A549 (cell line): ENCODE results near the gene RNF114. TPM values are rescaled to one million over a fixed set of nuclear protein-coding genes. Genes with fewer than 3 reads are reported as not detected.

Experiments used
- ATAC-seq, 2 experiments: fragments of 200-7000 bp in 1 of 2; fragments of >200 bp in 1 of 2; cut with Nextera tagmentation in 1 of 2; cut with Tn5 transposase in 1 of 2; 3 replicates each; pipeline versions ENCODE4 v1.8.0 to v1.9.1; 2018 to 2020; ENCODE audit warnings: mild to moderate bottlenecking in 1 of 2, moderate library complexity in 1 of 2
- CTCF ChIA-PET: fragments of 300-600 bp; sonication (Branson Sonifier 250); formaldehyde crosslinking; extraction: SDS; loops from one replicate; lab custom pipeline; 2021; ENCODE audit warnings: antibody characterized with exemption, inconsistent platforms; lab: Yijun Ruan, JAX
- POLR2A ChIA-PET: fragments of 350-600 bp; formaldehyde crosslinking; extraction: SDS; loops from one replicate; lab custom pipeline; 2021; ENCODE audit warnings: antibody characterized with exemption, inconsistent platforms; lab: Yijun Ruan, JAX
- DNase-seq, 2 experiments: peaks; one replicate each; pipeline versions ENCODE4 v3.0.0 to v3.0.0-alpha.2; 2011 to 2016; ENCODE audit warnings: low read depth in 1 of 2, low spot score in 1 of 2
- FAIRE-seq: peaks from 2 replicates; lab custom pipeline; 2011; peaks lifted over from hg19 to GRCh38; lab: Jason Lieb, UNC
- H3K27ac ChIP-seq, 2 experiments: fragments of >200 bp; sonication (Bioruptor Twin); formaldehyde crosslinking; 3 replicates each; pipeline ENCODE4 v1.5.1; 2016 to 2017
- H3K4me1 ChIP-seq: fragments of >200 bp; sonication (Bioruptor Twin); formaldehyde crosslinking; 3 replicates; pipeline ENCODE4 v1.6.1; 2016
- H3K4me2 ChIP-seq: fragments of >200 bp; sonication (Bioruptor Twin); formaldehyde crosslinking; 3 replicates; pipeline ENCODE4 v1.6.1; 2016
- H3K4me3 ChIP-seq: fragments of >200 bp; sonication (Bioruptor Twin); formaldehyde crosslinking; 3 replicates; pipeline ENCODE4 v1.5.1; 2016
- H3K9me3 ChIP-seq: fragments of >200 bp; sonication (Bioruptor Twin); formaldehyde crosslinking; 3 replicates; pipeline ENCODE4 v1.6.1; 2016
- CBX2 ChIP-seq: fragments of 200-600 bp; sonication (generic); IDR thresholded peaks from 2 replicates; pipeline ENCODE4 v1.6.1; 2016; ENCODE audit warnings: low read depth, mild to moderate bottlenecking, borderline replicate concordance
- CBX8 ChIP-seq: fragments of 200-600 bp; sonication (generic); IDR thresholded peaks from 2 replicates; pipeline ENCODE4 v1.6.1; 2016
- CHD2 ChIP-seq: fragments of 150-350 bp; IDR thresholded peaks from 2 replicates; pipeline ENCODE4 v1.6.1; 2014; ENCODE audit warnings: low read length; ENCODE audit not compliant: partially characterized antibody
- CTCF ChIP-seq: fragments of >200 bp; sonication (Bioruptor Twin); formaldehyde crosslinking; IDR thresholded peaks from 3 replicates; pipeline ENCODE4 v1.5.1; 2016
- E2F6 ChIP-seq: IDR thresholded peaks from 2 replicates; pipeline ENCODE4 v1.6.1; 2012; ENCODE audit warnings: low read depth, borderline replicate concordance
- EHF ChIP-seq: fragments of 250-450 bp; sonication (Bioruptor Pico); IDR thresholded peaks from 2 replicates; pipeline ENCODE4 v1.5.0; 2020; ENCODE audit warnings: mild to moderate bottlenecking
- EP300 ChIP-seq, 2 experiments: fragments of >200 bp; sonication (Bioruptor Twin); formaldehyde crosslinking; IDR thresholded peaks; 2 replicates in 1 of 2; 3 replicates in 1 of 2; pipeline ENCODE4 v1.6.1; 2016 to 2017
- FOSL2 ChIP-seq, 2 experiments: fragments of 450-650 bp in 1 of 2; fragments of >200 bp in 1 of 2; sonication (Bioruptor Twin) in 1 of 2; formaldehyde crosslinking; IDR thresholded peaks; 2 replicates each; pipeline versions ENCODE4 v1.5.0 to v1.6.1; 2016 to 2020; ENCODE audit warnings: mild to moderate bottlenecking in 1 of 2, moderate library complexity in 1 of 2
- FOXS1 ChIP-seq: fragments of 250-450 bp; sonication (Bioruptor Pico); IDR thresholded peaks from 2 replicates; pipeline ENCODE4 v1.5.0; 2020; ENCODE audit warnings: mild to moderate bottlenecking, moderate library complexity
- HES2 ChIP-seq: fragments of >200 bp; sonication (Bioruptor Twin); formaldehyde crosslinking; IDR thresholded peaks from 2 replicates; pipeline ENCODE4 v1.6.1; 2016
- HOXB5 ChIP-seq: fragments of 250-450 bp; sonication (Bioruptor Pico); IDR thresholded peaks from 2 replicates; pipeline ENCODE4 v1.5.0; 2020; ENCODE audit warnings: mild to moderate bottlenecking, moderate library complexity
- JUN ChIP-seq, 2 experiments: fragments of >200 bp; sonication (Bioruptor Twin); formaldehyde crosslinking; IDR thresholded peaks; 2 replicates in 1 of 2; 3 replicates in 1 of 2; pipeline ENCODE4 v1.6.1; 2016 to 2017
- JUNB ChIP-seq: fragments of >200 bp; sonication (Bioruptor Twin); formaldehyde crosslinking; IDR thresholded peaks from 2 replicates; pipeline ENCODE4 v1.6.1; 2016
- KDM5A ChIP-seq: fragments of 200-600 bp; sonication (generic); IDR thresholded peaks from 2 replicates; pipeline ENCODE4 v1.6.1; 2016; ENCODE audit warnings: antibody characterized with exemption, mild to moderate bottlenecking
- MAFK ChIP-seq: fragments of 450-650 bp; IDR thresholded peaks from 2 replicates; pipeline ENCODE4 v1.6.1; 2014; ENCODE audit not compliant: partially characterized antibody
- MAX ChIP-seq: IDR thresholded peaks from 2 replicates; pipeline ENCODE4 v1.6.1; 2012
- MAZ ChIP-seq: fragments of 150-350 bp; IDR thresholded peaks from 2 replicates; pipeline ENCODE4 v1.6.1; 2014; ENCODE audit warnings: antibody characterized with exemption, low read depth, low read length, borderline replicate concordance
- MYC ChIP-seq: IDR thresholded peaks from 2 replicates; pipeline ENCODE4 v1.6.1; 2012; ENCODE audit warnings: mild to moderate bottlenecking, inconsistent platforms, low read length, improper control_type of control experiment, borderline replicate concordance
- NFE2L2 ChIP-seq: fragments of 150-350 bp; conservative IDR thresholded peaks from 2 replicates; pipeline ENCODE4 v1.6.1; 2014; ENCODE audit warnings: low read length
- RCOR1 ChIP-seq: fragments of 150-350 bp; IDR thresholded peaks from 2 replicates; pipeline ENCODE4 v1.6.1; 2014; ENCODE audit warnings: antibody characterized with exemption, low read length, low read depth
- REST ChIP-seq: fragments of 200-600 bp; sonication (generic); IDR thresholded peaks from 2 replicates; pipeline ENCODE4 v1.6.1; 2016; ENCODE audit warnings: antibody characterized with exemption, mild to moderate bottlenecking, moderate library complexity
- RNF2 ChIP-seq: fragments of 200-600 bp; sonication (generic); IDR thresholded peaks from 2 replicates; pipeline ENCODE4 v1.6.1; 2016; ENCODE audit warnings: low read depth, mild to moderate bottlenecking, antibody characterized with exemption, moderate library complexity, borderline replicate concordance
- ZFP36 ChIP-seq: fragments of 450-650 bp; IDR thresholded peaks from 2 replicates; pipeline ENCODE4 v1.6.1; 2014; ENCODE audit warnings: borderline replicate concordance; ENCODE audit not compliant: partially characterized antibody
- ZNF302 ChIP-seq: fragments of 250-450 bp; sonication (Bioruptor Pico); IDR thresholded peaks from 2 replicates; pipeline ENCODE4 v1.9.0; 2021; ENCODE audit warnings: inconsistent platforms, mild to moderate bottlenecking, moderate library complexity
- WGBS: methylation state at CpG from one replicate; pipeline ENCODE4 v1.1.6; 2017; ENCODE audit errors: missing lambda C conversion rate; 5-methylcytosine and 5-hydroxymethylcytosine counted together
- polyA plus RNA-seq, 4 experiments: library from polyadenylated mRNA; depleted of rRNA in 3 of 4; stranded (reverse); fragments of >200 nt; fragmentation: RNase III in 1 of 4; extraction: RNeasy Plus Mini Kit Qiagen cat#74134 plus additional on column Dnase treatment in 1 of 4; gene quantifications; 2 replicates in 3 of 4; 3 replicates in 1 of 4; pipeline ENCODE4 v1.2.3, GENCODE V29; 2011 to 2017

The RNF114 gene
- polyA plus RNA-seq, 2 of the 4 experiments (the other 2 are of a cell fraction) = 43.1 to 44.8 TPM

GRCh38 chr20:49904440-49905214 is 31.6 kb upstream of the RNF114 start:
- 83% methylated on average over 17 of the region's 17 CpGs for WGBS
- TF ChIP-seq ZNF302 (CRISPR knock-in tag) (no peak), MYC (no peak), ZFP36 (no peak), NFE2L2 (no peak), JUN (IDR thresholded peaks at IDR 0.05) (no peak), MAX (no peak)
- Histone ChIP-seq H3K27ac (no peak overlapping the region), H3K4me2 (no peak overlapping the region), H3K4me1 (peaks cover 7% of the 10 kb centered on the region; the same call in 2 of the 3 replicates), H3K4me3 (no peak overlapping the region), H3K9me3 (no peaks in the 10 kb centered on the region)
- ChIA-PET CTCF (interaction anchor here (0.6 to 7.3 kb wide), 11 partner anchors 10 to 571 kb away, joined by 3 to 90 read pairs (median 4); partner anchors contain the start of gene SPATA2), POLR2A (no interaction called here)
- no peak for FAIRE-seq
- no peak for DNase-seq
- ATAC-seq = no peak

GRCh38 chr20:49905415-49906091 is 30.6 kb upstream of the RNF114 start:
- no peaks in the 10 kb centered on the region for H3K9me3 ChIP-seq
- WGBS = 90% methylated on average over 29 of the region's 29 CpGs
- DNase-seq = no peak
- no peaks in the 10 kb centered on the region for H3K4me1 ChIP-seq
- H3K4me2 ChIP-seq = no peak overlapping the region
- TF ChIP-seq E2F6 (no peak), RNF2 (no peak), EHF (CRISPR knock-in tag) (no peak), CBX2 (no peak), CHD2 (no peak), KDM5A (no peak)
- TF ChIP-seq, all 56 proteins: peak for 0
- POLR2A ChIA-PET = no interaction called here
- Histone ChIP-seq H3K27ac (no peak overlapping the region), H3K4me3 (no peak overlapping the region)
- FAIRE-seq = no peak
- CTCF ChIA-PET = interaction anchor here (0.9 to 7.3 kb wide), 8 partner anchors 9 to 421 kb away, joined by 3 to 90 read pairs (median 6); partner anchors contain the start of gene SPATA2
- no peak for ATAC-seq

- FAIRE-seq = no peak
- POLR2A ChIA-PET = no interaction called here
- DNase-seq = no peak
- ATAC-seq = no peak
- H3K4me1 ChIP-seq = no peaks in the 10 kb centered on the region
- CTCF ChIA-PET = interaction anchor here (0.8 to 7.3 kb wide), 12 partner anchors 9 to 422 kb away, joined by 3 to 44 read pairs (median 4); partner anchors contain the start of gene SPATA2
- WGBS = 95% methylated on average over 35 of the region's 37 CpGs
- no peak overlapping the region for H3K27ac ChIP-seq
- H3K4me3 ChIP-seq = no peak overlapping the region
- no peak overlapping the region for H3K4me2 ChIP-seq
- no peaks in the 10 kb centered on the region for H3K9me3 ChIP-seq
- TF ChIP-seq HOXB5 (CRISPR knock-in tag) (no peak), CBX8 (no peak), MAFK (no peak), JUNB (no peak), EP300 (IDR thresholded peaks at IDR 0.05) (no peak), HES2 (no peak), FOSL2 (IDR thresholded peaks at IDR 0.05) (no peak), FOSL2 (CRISPR knock-in tag; IDR thresholded peaks at IDR 0.05) (no peak), FOXS1 (CRISPR knock-in tag) (no peak), MAZ (no peak), REST (no peak), RCOR1 (no peak), NFE2L2 (no peak), CTCF (no peak)
Measured at GRCh38 chr20:49906101-49906604, 30.0 kb upstream of the RNF114 start.
